IMR-90 (cell line): ENCODE measurements around the gene NEXN.

Experiments used
- BHLHE40 ChIP-seq: fragments of 150-350 bp; IDR thresholded peaks from 2 replicates; pipeline ENCODE4 v1.6.1; 2016; ENCODE audit warnings: mild to moderate bottlenecking, low read depth, low read length
- CEBPB ChIP-seq: IDR thresholded peaks from 2 replicates; pipeline ENCODE4 v1.6.1; 2012; ENCODE audit warnings: low read depth, low read length, improper control_type of control experiment
- FOS ChIP-seq: fragments of 150-350 bp; IDR thresholded peaks from 2 replicates; pipeline ENCODE4 v1.6.1; 2016; ENCODE audit warnings: low read depth, low read length
- MAZ ChIP-seq: IDR thresholded peaks from 2 replicates; pipeline ENCODE4 v1.6.1; 2012; ENCODE audit warnings: low read depth, mild to moderate bottlenecking, low read length, improper control_type of control experiment, moderate library complexity, borderline replicate concordance
- MXI1 ChIP-seq: IDR thresholded peaks from 2 replicates; pipeline ENCODE4 v1.6.1; 2012; ENCODE audit warnings: low read depth, mild to moderate bottlenecking, low read length, moderate library complexity, borderline replicate concordance
- POLR2A ChIP-seq: IDR thresholded peaks from 2 replicates; pipeline ENCODE4 v1.6.1; 2012; ENCODE audit warnings: mild to moderate bottlenecking, low read depth, low read length
- RAD21 ChIP-seq: IDR thresholded peaks from 2 replicates; pipeline ENCODE4 v1.6.1; 2012; ENCODE audit warnings: low read length, improper control_type of control experiment
- RCOR1 ChIP-seq: IDR thresholded peaks from 2 replicates; pipeline ENCODE4 v1.6.1; 2012; ENCODE audit warnings: mild to moderate bottlenecking, low read length, improper control_type of control experiment; ENCODE audit not compliant: insufficient replicate concordance
- RFX5 ChIP-seq: IDR thresholded peaks from 2 replicates; pipeline ENCODE4 v1.8.0; 2012; ENCODE audit warnings: low read depth, mild to moderate bottlenecking, low read length, moderate library complexity
- SMC3 ChIP-seq: fragments of 150-350 bp; IDR thresholded peaks from 2 replicates; pipeline ENCODE4 v1.6.1; 2016; ENCODE audit warnings: low read depth, mild to moderate bottlenecking, antibody characterized with exemption, low read length, moderate library complexity
- TF ChIP-seq, protein P1 (sequence below): conservative IDR thresholded peaks from 2 replicates; pipeline ENCODE4 v1.5.1; 2012; ENCODE audit warnings: mild to moderate bottlenecking, low read depth, low read length, improper control_type of control experiment
- TF ChIP-seq, protein P2 (sequence below): fragments of 150-350 bp; IDR thresholded peaks from 2 replicates; pipeline ENCODE4 v1.6.1; 2017; ENCODE audit warnings: mild to moderate bottlenecking, antibody characterized with exemption, low read length, low read depth
- TF ChIP-seq, protein P3 (sequence below): fragments of 150-350 bp; IDR thresholded peaks from 2 replicates; pipeline ENCODE4 v1.6.1; 2016; ENCODE audit warnings: low read depth, mild to moderate bottlenecking, low read length, moderate library complexity, borderline replicate concordance

DNA sequence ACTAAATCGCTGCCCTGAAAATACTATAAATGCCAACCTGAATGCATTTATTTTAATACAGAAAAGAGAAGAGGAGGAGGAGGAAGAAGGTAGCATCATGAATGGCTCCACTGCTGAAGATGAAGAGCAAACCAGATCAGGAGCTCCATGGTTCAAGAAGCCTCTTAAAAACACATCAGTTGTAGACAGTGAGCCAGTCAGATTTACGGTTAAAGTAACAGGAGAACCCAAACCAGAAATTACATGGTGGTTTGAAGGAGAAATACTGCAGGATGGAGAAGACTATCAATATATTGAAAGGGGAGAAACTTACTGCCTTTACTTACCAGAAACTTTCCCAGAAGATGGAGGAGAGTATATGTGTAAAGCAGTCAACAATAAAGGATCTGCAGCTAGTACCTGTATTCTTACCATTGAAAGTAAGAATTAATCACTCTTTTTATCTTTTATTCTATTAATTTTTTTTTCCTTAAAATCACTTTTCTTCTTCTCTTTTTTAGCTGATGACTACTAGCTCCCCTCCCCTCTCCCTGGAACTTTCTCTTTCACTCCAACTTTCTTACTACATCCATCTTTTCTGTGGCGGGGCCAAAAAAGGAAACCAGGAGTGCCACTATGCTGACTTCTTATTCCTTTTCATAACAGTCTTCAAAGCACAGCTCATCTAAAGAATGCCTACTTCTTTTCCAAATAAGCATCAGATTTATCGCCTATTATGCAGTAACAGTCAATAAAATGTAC lies 54.1 kb downstream of the NEXN start:
- TF ChIP-seq BHLHE40 (no peak), MAZ (no peak), POLR2A (no peak), RAD21 (no peak), MXI1 (no peak), FOS (no peak), CEBPB (no peak), RCOR1 (no peak), RFX5 (no peak), SMC3 (no peak)
- TF ChIP-seq, protein P1, sequence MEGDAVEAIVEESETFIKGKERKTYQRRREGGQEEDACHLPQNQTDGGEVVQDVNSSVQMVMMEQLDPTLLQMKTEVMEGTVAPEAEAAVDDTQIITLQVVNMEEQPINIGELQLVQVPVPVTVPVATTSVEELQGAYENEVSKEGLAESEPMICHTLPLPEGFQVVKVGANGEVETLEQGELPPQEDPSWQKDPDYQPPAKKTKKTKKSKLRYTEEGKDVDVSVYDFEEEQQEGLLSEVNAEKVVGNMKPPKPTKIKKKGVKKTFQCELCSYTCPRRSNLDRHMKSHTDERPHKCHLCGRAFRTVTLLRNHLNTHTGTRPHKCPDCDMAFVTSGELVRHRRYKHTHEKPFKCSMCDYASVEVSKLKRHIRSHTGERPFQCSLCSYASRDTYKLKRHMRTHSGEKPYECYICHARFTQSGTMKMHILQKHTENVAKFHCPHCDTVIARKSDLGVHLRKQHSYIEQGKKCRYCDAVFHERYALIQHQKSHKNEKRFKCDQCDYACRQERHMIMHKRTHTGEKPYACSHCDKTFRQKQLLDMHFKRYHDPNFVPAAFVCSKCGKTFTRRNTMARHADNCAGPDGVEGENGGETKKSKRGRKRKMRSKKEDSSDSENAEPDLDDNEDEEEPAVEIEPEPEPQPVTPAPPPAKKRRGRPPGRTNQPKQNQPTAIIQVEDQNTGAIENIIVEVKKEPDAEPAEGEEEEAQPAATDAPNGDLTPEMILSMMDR, result no peak
- TF ChIP-seq, protein P2, sequence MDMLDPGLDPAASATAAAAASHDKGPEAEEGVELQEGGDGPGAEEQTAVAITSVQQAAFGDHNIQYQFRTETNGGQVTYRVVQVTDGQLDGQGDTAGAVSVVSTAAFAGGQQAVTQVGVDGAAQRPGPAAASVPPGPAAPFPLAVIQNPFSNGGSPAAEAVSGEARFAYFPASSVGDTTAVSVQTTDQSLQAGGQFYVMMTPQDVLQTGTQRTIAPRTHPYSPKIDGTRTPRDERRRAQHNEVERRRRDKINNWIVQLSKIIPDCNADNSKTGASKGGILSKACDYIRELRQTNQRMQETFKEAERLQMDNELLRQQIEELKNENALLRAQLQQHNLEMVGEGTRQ, result no peak
- TF ChIP-seq, protein P3, sequence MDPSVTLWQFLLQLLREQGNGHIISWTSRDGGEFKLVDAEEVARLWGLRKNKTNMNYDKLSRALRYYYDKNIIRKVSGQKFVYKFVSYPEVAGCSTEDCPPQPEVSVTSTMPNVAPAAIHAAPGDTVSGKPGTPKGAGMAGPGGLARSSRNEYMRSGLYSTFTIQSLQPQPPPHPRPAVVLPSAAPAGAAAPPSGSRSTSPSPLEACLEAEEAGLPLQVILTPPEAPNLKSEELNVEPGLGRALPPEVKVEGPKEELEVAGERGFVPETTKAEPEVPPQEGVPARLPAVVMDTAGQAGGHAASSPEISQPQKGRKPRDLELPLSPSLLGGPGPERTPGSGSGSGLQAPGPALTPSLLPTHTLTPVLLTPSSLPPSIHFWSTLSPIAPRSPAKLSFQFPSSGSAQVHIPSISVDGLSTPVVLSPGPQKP, result no peak
